ENCODE results near the gene MAP3K20. TPM values are rescaled to one million over a fixed set of nuclear protein-coding genes. Genes with fewer than 3 reads are reported as not detected.
"Not testable (repeated sequence)": the region's sequence is repeated elsewhere in the genome, so short reads cannot be mapped to it uniquely, and the experiment has no call there.

Gene MAP3K20
- total RNA-seq, 1 donor = 68.2 TPM

DNA sequence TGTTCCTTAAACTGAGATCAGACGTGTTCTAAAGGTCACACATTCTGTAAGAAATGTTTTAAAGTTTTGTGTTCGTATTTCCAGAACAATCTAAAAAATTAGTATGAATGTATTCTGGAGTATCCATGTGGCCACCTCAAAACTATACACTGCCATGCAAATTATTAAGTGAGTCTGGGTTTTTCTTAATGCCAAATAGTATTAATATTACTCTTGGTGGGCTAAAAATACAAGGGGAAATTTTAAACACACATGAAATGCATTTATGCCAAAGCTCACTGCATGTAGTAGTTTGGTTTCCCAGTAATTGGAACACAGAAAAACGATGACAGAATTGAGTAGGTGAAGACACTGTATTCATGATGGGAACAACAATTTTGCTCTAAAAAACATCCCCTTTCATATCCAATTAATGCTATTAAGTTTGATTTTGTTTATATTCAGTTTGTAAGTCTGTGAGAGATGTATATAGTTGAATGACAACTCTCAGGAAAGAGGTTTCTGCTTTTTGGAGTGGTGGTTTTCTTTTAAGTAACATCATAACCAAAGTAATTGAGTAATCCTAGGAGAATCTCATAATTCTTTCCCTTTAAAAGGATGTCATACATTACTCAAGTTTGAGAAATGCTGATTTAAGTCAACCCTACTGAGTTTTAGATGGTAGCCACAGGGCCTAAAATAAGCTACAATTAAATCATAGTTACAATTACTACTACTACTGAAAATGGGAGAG lies 203.3 kb downstream of the MAP3K20 start:
- DNase-seq (ENCODE audit: low read depth) = no peak
- H3K4me3 ChIP-seq (ENCODE audit: low read depth, low read length) = no peak overlapping the region
- no peak for TF ChIP-seq CTCF (IDR thresholded peaks at IDR 0.05; ENCODE audit: insufficient read depth, low read length)

DNA sequence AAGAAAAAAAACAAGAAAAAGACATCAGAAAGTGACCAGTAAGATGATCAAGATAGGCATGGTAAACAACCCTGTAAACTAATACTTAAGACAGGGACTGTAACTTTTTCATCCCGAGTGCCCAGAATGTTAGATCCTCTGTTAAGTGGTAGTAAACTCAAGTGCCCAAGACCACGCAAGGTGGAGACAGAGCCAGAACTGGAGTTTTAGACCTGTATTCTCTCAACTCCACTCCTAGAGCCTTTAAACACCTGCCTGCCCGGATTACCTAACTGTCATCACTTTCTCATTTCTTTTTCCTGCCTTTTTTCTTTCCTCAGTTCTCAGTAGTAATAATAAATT lies 203.9 kb downstream of the MAP3K20 start:
- H3K4me3 ChIP-seq (ENCODE audit: low read depth, low read length) = no peak overlapping the region
- no peak for TF ChIP-seq CTCF (IDR thresholded peaks at IDR 0.05; ENCODE audit: insufficient read depth, low read length)
- DNase-seq (ENCODE audit: low read depth) = no peak

DNA sequence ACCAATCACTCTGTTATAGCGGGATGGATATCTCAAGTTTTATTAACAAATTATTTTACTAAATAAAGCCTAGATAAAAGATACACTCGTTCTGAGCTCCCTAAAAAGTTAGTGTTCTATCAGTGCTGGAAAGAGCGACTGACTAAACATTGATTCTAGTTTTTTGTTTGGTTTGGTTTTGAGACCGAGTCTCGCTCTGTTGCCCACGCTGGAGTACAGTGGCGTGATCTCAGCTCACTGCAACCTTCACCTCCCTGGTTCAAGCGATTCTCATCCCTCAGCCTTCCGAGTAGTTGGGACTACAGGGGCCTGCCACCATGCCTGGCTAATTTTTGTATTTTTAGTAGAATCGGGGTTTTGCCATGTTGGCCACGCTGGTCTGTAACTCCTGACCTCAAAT lies 205.2 kb downstream of the MAP3K20 start:
- H3K4me3 ChIP-seq (ENCODE audit: low read depth, low read length) = no peak overlapping the region
- TF ChIP-seq CTCF (IDR thresholded peaks at IDR 0.05; ENCODE audit: insufficient read depth, low read length) = no peak

DNA sequence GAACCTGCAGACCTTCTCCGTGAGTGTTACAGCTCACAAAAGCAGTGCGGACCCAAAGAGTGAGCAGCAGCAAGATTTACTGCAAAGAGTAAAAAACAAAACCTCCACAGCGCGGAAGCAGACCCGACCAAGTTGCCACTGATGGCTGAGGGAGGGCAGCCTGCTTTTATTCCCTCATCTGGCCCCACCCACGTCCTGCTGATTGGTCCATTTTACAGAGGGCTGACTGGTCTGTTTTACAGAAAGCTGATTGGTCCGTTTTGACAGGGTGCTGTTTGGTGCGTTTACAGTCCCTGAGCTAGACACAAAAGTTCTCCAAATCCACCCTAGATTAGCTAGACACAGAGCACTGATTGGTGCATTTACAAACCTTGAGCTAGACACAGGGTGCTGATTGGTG lies 206.3 kb downstream of the MAP3K20 start:
- not testable (repeated sequence) for H3K4me3 ChIP-seq (ENCODE audit: low read depth, low read length)

More for the DNA sequence above, 205.2 kb downstream of the MAP3K20 start:
- DNase-seq (ENCODE audit: low read depth) = no peak

GRCh38 chr2:173282795-173283545 lies 207.3 kb downstream of the MAP3K20 start:
- no peak overlapping the region for H3K4me3 ChIP-seq (ENCODE audit: low read depth, low read length)
- TF ChIP-seq CTCF (IDR thresholded peaks at IDR 0.05; ENCODE audit: insufficient read depth, low read length) = no peak
- DNase-seq (ENCODE audit: low read depth) = no peak

More for the DNA sequence above, 206.3 kb downstream of the MAP3K20 start:
- DNase-seq (ENCODE audit: low read depth) = not testable (repeated sequence)

- DNase-seq (ENCODE audit: low read depth) = no peak
- TF ChIP-seq CTCF (IDR thresholded peaks at IDR 0.05; ENCODE audit: insufficient read depth, low read length) = no peak
These were observed 210.6 kb downstream of the MAP3K20 start for GRCh38 chr2:173286153-173286809.

GRCh38 chr2:173287594-173287993 lies 211.9 kb downstream of the MAP3K20 start:
- no peak for DNase-seq (ENCODE audit: low read depth)
- H3K4me3 ChIP-seq (ENCODE audit: low read depth, low read length) = no peak overlapping the region
- no peak for TF ChIP-seq CTCF (IDR thresholded peaks at IDR 0.05; ENCODE audit: insufficient read depth, low read length)

More at GRCh38 chr2:173286153-173286809, 210.6 kb downstream of the MAP3K20 start:
- H3K4me3 ChIP-seq (ENCODE audit: low read depth, low read length) = no peak overlapping the region

Data from fibroblast of the aortic adventitia (primary cell).